HG02588 (cell line): ENCODE data around the gene TRRAP.

Source experiments
- ATAC-seq: cut with Tn5 transposase; IDR thresholded peaks from one replicate; pipeline ENCODE4 v1.9.1; 2021; ENCODE audit warnings: mild to moderate bottlenecking, moderate library complexity; ENCODE audit not compliant: unreplicated experiment

Gene TRRAP

GRCh38 chr7:99004216-99004615 is 125.9 kb downstream of the TRRAP start:
- no peak for ATAC-seq

GRCh38 chr7:99004781-99005500 is 126.6 kb downstream of the TRRAP start:
- ATAC-seq = no peak

GRCh38 chr7:99005776-99006175 is 127.4 kb downstream of the TRRAP start:
- ATAC-seq = no peak

GRCh38 chr7:99006739-99007424 is 128.6 kb downstream of the TRRAP start:
- ATAC-seq = no peak

GRCh38 chr7:99008181-99008631 is 129.9 kb downstream of the TRRAP start:
- ATAC-seq = no peak

GRCh38 chr7:99008921-99009530 is 130.7 kb downstream of the TRRAP start:
- ATAC-seq = no peak

GRCh38 chr7:99010281-99010680 is 131.9 kb downstream of the TRRAP start:
- no peak for ATAC-seq

- no peak for ATAC-seq
Observed at GRCh38 chr7:99011341-99011705, 133.0 kb downstream of the TRRAP start.

GRCh38 chr7:99011706-99012404 is 133.5 kb downstream of the TRRAP start:
- no peak for ATAC-seq

GRCh38 chr7:99012722-99013121 is 134.4 kb downstream of the TRRAP start:
- ATAC-seq = no peak

GRCh38 chr7:99013266-99014112 is 135.2 kb downstream of the TRRAP start:
- ATAC-seq = no peak

GRCh38 chr7:99014113-99014985 is 136.0 kb downstream of the TRRAP start:
- no peak for ATAC-seq

GRCh38 chr7:99016196-99016595 is 137.9 kb downstream of the TRRAP start:
- ATAC-seq = no peak

- ATAC-seq = no peak
Observed at GRCh38 chr7:99019523-99020412, 141.4 kb downstream of the TRRAP start.

- no peak for ATAC-seq
Observed at GRCh38 chr7:99020413-99020715, 142.0 kb downstream of the TRRAP start.

- no peak for ATAC-seq
Observed at GRCh38 chr7:99021941-99022560, 143.7 kb downstream of the TRRAP start.

GRCh38 chr7:99024066-99024465 is 145.7 kb downstream of the TRRAP start:
- ATAC-seq = no peak

- no peak for ATAC-seq
Observed at GRCh38 chr7:99027241-99027640, 148.9 kb downstream of the TRRAP start.
